ENCODE results near the gene TRAPPC11. TPM values are rescaled to one million over a fixed set of nuclear protein-coding genes. Genes with fewer than 3 reads are reported as not detected.
A peak's percentile ranks its signal among the peaks of the same experiment; 100 is the strongest.

Gene TRAPPC11
- total and polyA plus RNA-seq, 8 donors, result 10.6 to 173 (median 48.4) TPM

DNA sequence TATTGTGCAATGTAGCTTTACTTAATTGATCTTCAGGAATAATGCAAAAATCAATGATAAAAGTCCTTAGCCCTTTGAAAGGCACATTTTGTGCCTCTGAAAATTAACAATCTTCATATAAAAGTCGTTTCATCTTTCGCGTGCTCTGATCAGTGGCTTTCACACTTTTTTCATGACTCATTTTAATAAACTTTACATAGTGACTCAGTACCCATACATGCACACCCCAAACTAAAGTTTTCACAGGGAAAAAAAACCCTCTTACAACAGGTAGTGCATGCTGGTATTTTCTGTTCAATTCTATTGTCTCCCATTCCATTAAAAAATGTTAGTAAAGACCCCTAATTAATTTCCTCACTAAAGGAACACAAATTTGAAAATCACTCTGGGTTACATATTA is 21.6 kb upstream of the TRAPPC11 start:
- 25 to 42% (median 28%) methylated on average over 3 of the region's 3 CpGs for WGBS, 5 donors
- intact Hi-C loops (cut with DNase I; ENCODE audit: low total_unique reads), result no loop called here
- H3K4me1 ChIP-seq, result peaks cover 0 to 20% (median 7%) of the 10 kb centered on the region in 4 donors
- no peak for TF ChIP-seq EP300 (IDR thresholded peaks at IDR 0.05)
- TF ChIP-seq POLR2A (IDR thresholded peaks at IDR 0.05), result no peak
- TF ChIP-seq, protein P1, sequence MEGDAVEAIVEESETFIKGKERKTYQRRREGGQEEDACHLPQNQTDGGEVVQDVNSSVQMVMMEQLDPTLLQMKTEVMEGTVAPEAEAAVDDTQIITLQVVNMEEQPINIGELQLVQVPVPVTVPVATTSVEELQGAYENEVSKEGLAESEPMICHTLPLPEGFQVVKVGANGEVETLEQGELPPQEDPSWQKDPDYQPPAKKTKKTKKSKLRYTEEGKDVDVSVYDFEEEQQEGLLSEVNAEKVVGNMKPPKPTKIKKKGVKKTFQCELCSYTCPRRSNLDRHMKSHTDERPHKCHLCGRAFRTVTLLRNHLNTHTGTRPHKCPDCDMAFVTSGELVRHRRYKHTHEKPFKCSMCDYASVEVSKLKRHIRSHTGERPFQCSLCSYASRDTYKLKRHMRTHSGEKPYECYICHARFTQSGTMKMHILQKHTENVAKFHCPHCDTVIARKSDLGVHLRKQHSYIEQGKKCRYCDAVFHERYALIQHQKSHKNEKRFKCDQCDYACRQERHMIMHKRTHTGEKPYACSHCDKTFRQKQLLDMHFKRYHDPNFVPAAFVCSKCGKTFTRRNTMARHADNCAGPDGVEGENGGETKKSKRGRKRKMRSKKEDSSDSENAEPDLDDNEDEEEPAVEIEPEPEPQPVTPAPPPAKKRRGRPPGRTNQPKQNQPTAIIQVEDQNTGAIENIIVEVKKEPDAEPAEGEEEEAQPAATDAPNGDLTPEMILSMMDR (IDR thresholded peaks at IDR 0.05), result no peak
- no peak for TF ChIP-seq POLR2AphosphoS5 (IDR thresholded peaks at IDR 0.05)
- H3K27ac ChIP-seq, result peak overlapping the region in 2 of 5 donors; percentile 69 to 72
- no peaks in the 10 kb centered on the region for H3K27me3 ChIP-seq
- DNase-seq, result no peak
- no peak overlapping the region for H3K4me3 ChIP-seq
- H3K9me3 ChIP-seq, result no peaks in the 10 kb centered on the region
- H3K36me3 ChIP-seq, result peaks cover 0 to 11% (median 5%) of the 10 kb centered on the region in 4 donors

DNA sequence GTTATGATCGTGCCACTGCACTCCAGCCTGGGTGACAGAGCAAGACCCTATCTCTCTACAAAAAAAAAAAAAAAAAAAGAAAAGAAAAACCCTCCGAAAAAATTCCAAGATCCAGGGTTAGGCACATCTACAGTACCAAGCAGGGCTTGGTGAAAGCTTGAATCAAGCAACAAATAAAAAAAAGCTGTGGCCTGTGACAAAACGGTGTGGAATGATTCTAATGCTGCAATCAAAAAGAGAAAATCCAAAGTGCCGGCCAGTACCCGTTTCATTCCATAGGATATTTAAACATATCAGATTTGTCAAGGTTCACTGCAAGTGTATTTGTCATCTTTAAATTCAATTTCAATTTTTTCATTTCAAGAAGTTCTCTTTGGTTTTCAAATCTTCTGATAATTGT is 20.7 kb upstream of the TRAPPC11 start:
- 82 to 90% (median 82%) methylated on average over 4 to 5 of the region's 5 CpGs for WGBS, 5 donors
- intact Hi-C loops (cut with DNase I; ENCODE audit: low total_unique reads), result no loop called here
- Histone ChIP-seq H3K27me3 (no peaks in the 10 kb centered on the region), H3K9me3 (no peaks in the 10 kb centered on the region), H3K27ac (peak overlapping the region in 1 of 5 donors; percentile 37), H3K36me3 (peaks cover under 1 to 16% (median 13%) of the 10 kb centered on the region in 4 donors), H3K4me1 (peaks cover 0 to 20% (median 7%) of the 10 kb centered on the region in 4 donors), H3K4me3 (no peak overlapping the region)
- TF ChIP-seq EP300 (IDR thresholded peaks at IDR 0.05) (no peak), POLR2AphosphoS5 (IDR thresholded peaks at IDR 0.05) (no peak), POLR2A (IDR thresholded peaks at IDR 0.05) (no peak)
- TF ChIP-seq, protein P1 (IDR thresholded peaks at IDR 0.05), result no peak
- DNase-seq, result no peak

DNA sequence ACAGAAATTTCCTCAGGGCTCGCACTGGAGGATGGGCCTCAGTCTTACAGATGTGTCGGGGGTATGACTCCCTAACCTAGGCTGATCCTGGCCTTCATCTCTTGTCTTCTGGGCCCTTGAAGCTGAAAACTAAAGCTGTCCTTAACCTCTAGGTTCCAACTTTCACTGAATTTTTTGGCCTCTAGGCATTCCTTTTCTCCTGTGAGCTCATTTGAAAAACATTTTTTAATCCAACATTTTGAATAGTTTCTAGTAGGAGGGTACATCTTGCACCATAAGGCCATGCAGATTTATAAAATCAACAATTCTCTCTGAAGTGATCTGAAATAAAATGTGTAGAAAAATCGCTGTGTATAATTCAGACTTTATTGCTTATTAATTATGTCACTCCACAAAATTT is 19.8 kb upstream of the TRAPPC11 start:
- H3K9me3 ChIP-seq, result no peaks in the 10 kb centered on the region
- H3K27me3 ChIP-seq, result no peaks in the 10 kb centered on the region
- H3K36me3 ChIP-seq, result peaks cover 9 to 25% (median 21%) of the 10 kb centered on the region in 4 donors
- DNase-seq, result no peak
- peak overlapping the region in 1 of 5 donors; percentile 37 for H3K27ac ChIP-seq
- intact Hi-C loops (cut with DNase I; ENCODE audit: low total_unique reads), result no loop called here
- H3K4me3 ChIP-seq, result no peak overlapping the region
- peaks cover 0 to 20% (median 7%) of the 10 kb centered on the region in 4 donors for H3K4me1 ChIP-seq
- WGBS, 5 donors, result 73 to 92% (median 77%) methylated on average over 3 of the region's 3 CpGs
- TF ChIP-seq EP300 (IDR thresholded peaks at IDR 0.05) (no peak), POLR2A (IDR thresholded peaks at IDR 0.05) (no peak), POLR2AphosphoS5 (IDR thresholded peaks at IDR 0.05) (no peak)
- TF ChIP-seq, protein P1 (IDR thresholded peaks at IDR 0.05), result no peak

DNA sequence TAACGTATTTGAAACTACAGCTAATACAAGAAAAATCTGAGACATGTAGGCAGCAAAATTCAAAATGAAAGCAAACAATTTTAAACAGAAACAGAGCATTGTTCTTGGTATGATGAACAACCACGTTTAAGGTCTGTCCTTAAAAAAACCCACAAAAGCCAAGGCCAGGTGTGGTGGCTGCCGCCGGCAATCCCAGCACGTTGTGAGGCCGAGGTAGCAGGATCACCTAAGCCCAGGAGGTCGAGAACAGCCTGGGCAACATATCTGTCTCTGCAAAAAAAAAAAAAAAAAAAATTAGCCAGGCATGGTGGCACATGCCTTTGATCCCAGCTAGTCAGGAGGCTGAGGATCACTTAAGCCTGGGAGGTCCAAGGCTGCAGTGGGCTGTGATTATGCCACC is 13.8 kb upstream of the TRAPPC11 start:
- TF ChIP-seq EP300 (IDR thresholded peaks at IDR 0.05) (no peak), POLR2AphosphoS5 (IDR thresholded peaks at IDR 0.05) (no peak), POLR2A (IDR thresholded peaks at IDR 0.05) (no peak)
- TF ChIP-seq, protein P1 (IDR thresholded peaks at IDR 0.05), result no peak
- intact Hi-C loops (cut with DNase I; ENCODE audit: low total_unique reads), result no loop called here
- no peaks in the 10 kb centered on the region for H3K4me1 ChIP-seq
- peaks cover 37 to 85% (median 81%) of the 10 kb centered on the region in 4 donors for H3K36me3 ChIP-seq
- 89 to 95% (median 90%) methylated on average over 7 of the region's 7 CpGs for WGBS, 5 donors
- DNase-seq, result no peak
- H3K9me3 ChIP-seq, result no peaks in the 10 kb centered on the region
- no peak overlapping the region for H3K27ac ChIP-seq
- H3K4me3 ChIP-seq, result no peak overlapping the region
- no peaks in the 10 kb centered on the region for H3K27me3 ChIP-seq

Data from stomach (tissue), 9 donors.